Coronary artery (tissue), 2 donors: ENCODE measurements around the gene TUBGCP5.

Source experiments
- DNase-seq: peaks from one replicate; pipeline ENCODE4 v3.0.0-alpha.2; 2017; ENCODE audit warnings: low spot score
- H3K27ac ChIP-seq, 2 donors: fragments of 200-600 bp; sonication (generic); one replicate each; pipeline ENCODE4 v1.5.1; 2016 to 2019
- H3K4me3 ChIP-seq: fragments of 200-600 bp; sonication (generic); 2 replicates; pipeline ENCODE4 v1.5.1; 2016; ENCODE audit warnings: mild to moderate bottlenecking, moderate library complexity
- TF ChIP-seq, protein P1 (sequence below): fragments of 200-600 bp; sonication (generic); IDR thresholded peaks from one replicate; pipeline ENCODE4 v1.5.1; 2019; ENCODE audit warnings: antibody characterized with exemption

The TUBGCP5 gene

DNA sequence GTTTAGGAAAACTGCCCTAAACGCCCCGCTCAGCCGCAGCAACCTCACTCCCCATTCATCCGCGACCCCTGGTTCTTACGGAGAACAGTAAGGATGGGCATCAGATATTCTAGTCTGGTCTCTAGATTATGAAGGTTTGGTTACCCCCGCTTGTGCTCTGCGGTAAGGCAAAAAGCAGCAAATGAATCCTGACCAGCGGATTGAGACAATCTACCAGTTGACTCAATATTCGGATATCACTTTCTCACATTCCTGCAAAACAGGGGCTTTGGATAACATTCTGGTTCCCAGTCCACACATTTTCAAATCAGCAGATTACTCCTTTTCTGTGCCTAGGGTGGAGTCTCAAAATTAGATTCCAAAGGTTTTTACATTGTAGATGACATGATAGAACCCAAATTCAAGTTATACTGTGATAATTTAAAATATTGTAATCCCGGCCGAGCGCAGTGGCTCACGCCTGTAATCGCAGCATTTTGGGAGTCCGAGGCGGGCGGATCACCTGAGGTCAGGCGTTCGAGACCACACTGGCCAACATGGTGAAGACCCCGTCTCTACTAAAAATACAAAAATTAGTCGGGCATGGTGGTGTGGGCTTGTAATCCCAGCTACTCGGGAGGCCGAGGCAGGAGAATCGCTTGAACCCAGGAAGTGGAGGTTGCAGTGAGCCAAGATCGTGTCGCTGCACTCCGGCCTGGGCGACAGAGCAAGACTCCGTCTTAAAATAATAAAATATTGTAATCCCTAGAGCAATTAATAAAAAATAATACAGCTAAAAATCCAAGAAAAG, 58.1 kb downstream of the TUBGCP5 start:
- DNase-seq: no peak
- Histone ChIP-seq H3K4me3 (peak overlapping the region; percentile 79), H3K27ac (peak overlapping the region; percentile 72 to 89)
- TF ChIP-seq, protein P1, sequence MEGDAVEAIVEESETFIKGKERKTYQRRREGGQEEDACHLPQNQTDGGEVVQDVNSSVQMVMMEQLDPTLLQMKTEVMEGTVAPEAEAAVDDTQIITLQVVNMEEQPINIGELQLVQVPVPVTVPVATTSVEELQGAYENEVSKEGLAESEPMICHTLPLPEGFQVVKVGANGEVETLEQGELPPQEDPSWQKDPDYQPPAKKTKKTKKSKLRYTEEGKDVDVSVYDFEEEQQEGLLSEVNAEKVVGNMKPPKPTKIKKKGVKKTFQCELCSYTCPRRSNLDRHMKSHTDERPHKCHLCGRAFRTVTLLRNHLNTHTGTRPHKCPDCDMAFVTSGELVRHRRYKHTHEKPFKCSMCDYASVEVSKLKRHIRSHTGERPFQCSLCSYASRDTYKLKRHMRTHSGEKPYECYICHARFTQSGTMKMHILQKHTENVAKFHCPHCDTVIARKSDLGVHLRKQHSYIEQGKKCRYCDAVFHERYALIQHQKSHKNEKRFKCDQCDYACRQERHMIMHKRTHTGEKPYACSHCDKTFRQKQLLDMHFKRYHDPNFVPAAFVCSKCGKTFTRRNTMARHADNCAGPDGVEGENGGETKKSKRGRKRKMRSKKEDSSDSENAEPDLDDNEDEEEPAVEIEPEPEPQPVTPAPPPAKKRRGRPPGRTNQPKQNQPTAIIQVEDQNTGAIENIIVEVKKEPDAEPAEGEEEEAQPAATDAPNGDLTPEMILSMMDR: no peak

DNA sequence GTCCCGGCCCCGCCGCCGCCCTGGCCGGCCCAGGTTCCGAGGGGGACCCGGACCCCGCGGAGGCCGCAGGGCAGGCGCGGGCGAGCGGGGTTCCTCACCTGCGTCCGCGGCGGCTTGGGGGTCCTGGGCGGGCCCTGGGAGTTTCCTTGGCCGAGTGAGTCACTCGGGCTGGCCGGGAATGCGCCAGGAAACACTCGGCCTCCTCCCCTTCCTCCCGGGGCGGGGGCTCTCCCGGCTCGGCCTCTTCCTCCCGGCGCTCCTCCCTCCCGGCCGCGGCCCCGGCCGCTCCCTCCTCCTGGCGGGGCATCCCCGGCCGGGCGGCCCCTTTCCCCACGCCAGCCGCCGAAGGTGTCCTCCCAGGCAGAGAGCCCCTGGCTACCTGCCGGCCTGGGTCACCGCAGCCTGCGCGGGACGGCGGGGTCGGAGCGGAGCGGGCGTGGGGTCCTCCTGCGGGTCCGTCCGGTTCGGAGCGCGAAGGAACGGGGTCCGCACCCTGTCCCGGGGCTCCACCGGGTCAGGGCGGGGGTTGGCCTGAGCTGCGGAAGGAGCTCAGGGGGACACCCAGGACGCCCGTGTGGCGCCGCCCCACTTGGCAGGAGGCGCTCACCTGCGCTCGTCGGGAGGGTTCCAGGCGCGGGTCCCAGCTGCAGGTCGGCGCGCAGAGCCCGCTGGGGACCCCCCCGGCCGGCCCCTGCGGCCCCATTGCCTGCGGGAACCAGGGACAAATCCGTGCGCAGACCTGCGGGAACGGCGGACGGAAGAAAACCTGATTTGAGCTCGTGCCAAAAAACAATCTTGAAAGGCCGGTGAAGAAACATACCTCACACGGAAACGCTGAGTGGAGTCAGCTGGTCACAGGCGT, 58.9 kb downstream of the TUBGCP5 start, which contains the start of gene CYFIP1:
CYFIP1 (minus strand) TSS at position 180 of the 862 bp plus-strand sequence. CDS start 33,083 bp downstream, outside the sequence.
- TF ChIP-seq, protein P1: no peak
- peak; percentile 89 for DNase-seq
- peak within 1 kb of the TSS; percentile 72 to 89 for H3K27ac ChIP-seq
- peak within 1 kb of the TSS; percentile 79 for H3K4me3 ChIP-seq

DNA sequence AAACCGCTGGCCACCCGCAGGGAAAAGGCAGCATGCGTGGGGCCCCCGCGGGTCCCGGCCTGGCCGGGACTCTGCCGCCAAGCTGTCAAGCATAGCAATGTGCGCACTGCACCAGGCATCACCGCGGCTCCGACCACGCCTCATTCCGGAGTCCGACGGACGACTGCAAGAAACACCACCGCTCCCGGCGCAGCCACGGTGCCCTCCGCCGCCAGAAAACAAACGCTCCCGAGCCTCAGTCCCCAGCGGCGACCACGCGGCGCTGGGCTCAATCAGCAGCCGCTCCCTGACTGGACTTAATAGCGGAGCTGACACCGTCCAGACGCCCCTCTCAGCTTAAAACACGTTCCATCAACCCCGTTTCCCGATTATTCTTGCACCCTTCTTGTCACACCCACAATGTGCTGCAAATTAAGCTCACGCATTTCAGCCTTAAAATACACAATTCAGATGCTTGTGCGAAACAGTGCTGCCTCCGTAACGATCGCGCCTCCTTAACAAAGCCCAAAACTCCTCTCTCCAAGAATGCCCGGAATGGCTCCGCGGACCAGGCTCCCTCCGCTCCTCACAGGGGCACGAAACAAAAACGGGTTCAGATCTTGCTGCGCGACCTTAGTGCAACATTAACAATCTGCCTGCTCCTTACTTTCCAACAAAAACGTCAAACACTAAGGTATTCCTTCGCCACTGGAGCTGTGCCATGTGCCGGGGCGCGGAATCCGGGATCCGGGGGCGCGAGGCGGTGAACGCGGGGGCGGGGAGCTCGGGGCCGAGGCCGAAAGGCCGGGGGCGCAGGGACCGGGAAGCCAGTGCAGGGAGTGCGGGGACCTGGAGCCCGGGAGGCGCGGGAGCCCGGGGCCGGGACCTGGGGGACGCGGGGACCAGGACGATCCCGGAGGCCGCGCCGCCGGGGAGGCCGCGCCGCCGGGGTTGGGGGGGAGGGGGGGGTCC, 59.9 kb downstream of the TUBGCP5 start:
- Histone ChIP-seq H3K4me3 (peak overlapping the region; percentile 79), H3K27ac (peak overlapping the region; percentile 72 to 89)
- no peak for DNase-seq
- TF ChIP-seq, protein P1: no peak

DNA sequence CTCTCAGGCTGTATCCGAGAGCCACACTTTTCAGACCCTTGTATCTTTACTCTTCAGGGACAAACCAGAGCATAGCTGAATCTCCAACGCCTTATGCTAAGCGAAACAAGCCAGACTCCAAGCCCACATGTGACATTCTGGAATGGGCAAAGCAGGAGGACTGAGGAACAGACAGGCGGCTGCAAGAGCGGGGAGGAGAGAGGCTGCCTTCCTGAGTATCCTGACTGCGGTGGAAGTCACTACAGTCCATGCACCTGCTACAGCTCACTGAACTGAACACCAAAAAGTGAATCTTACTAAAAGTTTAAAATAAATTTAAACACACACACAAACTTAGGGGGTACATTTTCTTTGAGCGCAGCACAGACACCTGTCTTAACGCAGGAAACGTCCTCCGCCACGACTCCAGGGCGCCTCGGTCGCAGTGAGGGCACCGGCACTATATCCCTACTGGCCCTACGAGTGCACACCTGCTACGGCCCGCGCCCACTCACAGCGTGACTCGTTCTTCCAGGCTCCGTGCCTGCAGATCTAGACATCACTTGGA, 60.6 kb downstream of the TUBGCP5 start:
- DNase-seq: no peak
- H3K4me3 ChIP-seq: peak overlapping the region; percentile 79
- TF ChIP-seq, protein P1: no peak
- H3K27ac ChIP-seq: peak overlapping the region in 1 of 2 donors; percentile 89

DNA sequence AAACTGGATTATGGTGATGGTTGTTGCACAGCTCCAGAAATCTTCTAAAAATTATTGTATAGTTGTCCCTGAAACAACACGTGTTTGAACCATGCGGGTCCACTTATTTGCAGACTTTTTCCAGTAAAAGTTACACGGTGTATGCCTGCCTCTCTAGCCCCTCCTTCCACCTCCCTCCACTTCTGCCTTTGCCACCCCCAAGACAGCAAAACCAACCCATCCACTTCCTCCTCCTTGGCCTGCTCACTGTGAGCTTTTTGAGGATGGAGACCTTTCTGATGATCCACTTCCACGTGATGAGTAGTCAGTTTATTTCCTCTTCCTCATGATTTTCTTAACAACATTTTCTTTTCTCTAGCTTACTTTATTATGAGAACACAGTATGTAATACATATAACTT, 64.6 kb downstream of the TUBGCP5 start:
- Histone ChIP-seq H3K4me3 (no peak overlapping the region), H3K27ac (no peak overlapping the region)
- TF ChIP-seq, protein P1: no peak
- no peak for DNase-seq

DNA sequence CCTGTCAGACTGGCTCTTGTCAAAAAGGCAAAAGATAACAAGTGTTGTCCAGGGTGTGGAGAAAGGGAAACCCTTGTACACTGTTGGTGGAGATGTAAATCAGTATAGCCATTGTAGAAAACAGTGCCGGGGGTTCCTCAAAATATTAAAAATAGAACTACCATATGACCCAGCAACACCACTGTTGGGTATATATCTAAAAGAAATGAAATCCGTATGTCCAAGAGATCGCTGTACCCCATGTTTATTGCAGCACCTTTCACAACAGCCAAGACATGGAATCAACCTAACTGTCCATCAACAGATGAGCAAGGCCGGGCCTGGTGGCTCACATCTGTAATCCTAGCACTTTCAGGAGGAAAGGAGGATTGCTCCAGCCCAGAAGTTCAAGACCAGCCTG, 65.4 kb downstream of the TUBGCP5 start:
- no peak for DNase-seq
- no peak overlapping the region for H3K27ac ChIP-seq
- H3K4me3 ChIP-seq: no peak overlapping the region
- TF ChIP-seq, protein P1: no peak
